SK-N-MC (cell line): ENCODE measurements around the gene NIPAL3.

Experiments
- EZH2 ChIP-seq: fragments of 200-600 bp; sonication (generic); IDR thresholded peaks from one replicate; pipeline ENCODE4 v1.6.1; 2017; ENCODE audit warnings: antibody characterized with exemption
- FOXP2 ChIP-seq: optimal IDR thresholded peaks from 2 replicates; pipeline ENCODE3; 2011; ENCODE audit warnings: mild to moderate bottlenecking, moderate library complexity; ENCODE audit not compliant: insufficient read depth; ENCODE audit errors: extremely low read length, control extremely low read depth
- POLR2AphosphoS5 ChIP-seq: IDR thresholded peaks from 2 replicates; pipeline ENCODE4 v1.6.1; 2012; ENCODE audit warnings: mild to moderate bottlenecking, low read depth, low read length, borderline replicate concordance

GRCh38 chr1:24477309-24477708 lies 61.7 kb downstream of the NIPAL3 start:
- no peak for TF ChIP-seq POLR2AphosphoS5
- TF ChIP-seq EZH2: no peak
- TF ChIP-seq FOXP2: no peak
